Kidney epithelial cell (primary cell): ENCODE measurements around the gene IFIH1. TPM values are rescaled to one million over a fixed set of nuclear protein-coding genes. Genes with fewer than 3 reads are reported as not detected.
A peak's percentile ranks its signal among the peaks of the same experiment; 100 is the strongest.

Experiments
- DNase-seq: peaks from one replicate; pipeline ENCODE4 v3.0.0-alpha.2; 2010; ENCODE audit warnings: low read depth
- H3K27me3 ChIP-seq: 2 replicates; pipeline ENCODE4 v1.6.0; 2011; ENCODE audit warnings: low read length; ENCODE audit not compliant: control insufficient read depth, insufficient read depth
- H3K36me3 ChIP-seq: 2 replicates; pipeline ENCODE4 v1.5.1; 2011; ENCODE audit warnings: low read length; ENCODE audit not compliant: control insufficient read depth, insufficient read depth
- H3K4me3 ChIP-seq: 2 replicates; pipeline ENCODE4 v1.5.1; 2011; ENCODE audit warnings: low read depth, mild to moderate bottlenecking, control low read depth, low read length
- total RNA-seq: library from RNA; depleted of rRNA; stranded (reverse); fragments of >200 nt; gene quantifications from 2 replicates; pipeline ENCODE4 v1.2.3, GENCODE V29; 2015
- TF ChIP-seq, protein P1 (sequence below): IDR thresholded peaks from 2 replicates; pipeline ENCODE4 v1.5.1; 2011; ENCODE audit warnings: mild to moderate bottlenecking, moderate library complexity, low read length, control low read depth, inconsistent platforms; ENCODE audit not compliant: insufficient read depth, poor library complexity, severe bottlenecking

Gene IFIH1
- total RNA-seq, 1 donor from 2014 or later, result 25.8 TPM

DNA sequence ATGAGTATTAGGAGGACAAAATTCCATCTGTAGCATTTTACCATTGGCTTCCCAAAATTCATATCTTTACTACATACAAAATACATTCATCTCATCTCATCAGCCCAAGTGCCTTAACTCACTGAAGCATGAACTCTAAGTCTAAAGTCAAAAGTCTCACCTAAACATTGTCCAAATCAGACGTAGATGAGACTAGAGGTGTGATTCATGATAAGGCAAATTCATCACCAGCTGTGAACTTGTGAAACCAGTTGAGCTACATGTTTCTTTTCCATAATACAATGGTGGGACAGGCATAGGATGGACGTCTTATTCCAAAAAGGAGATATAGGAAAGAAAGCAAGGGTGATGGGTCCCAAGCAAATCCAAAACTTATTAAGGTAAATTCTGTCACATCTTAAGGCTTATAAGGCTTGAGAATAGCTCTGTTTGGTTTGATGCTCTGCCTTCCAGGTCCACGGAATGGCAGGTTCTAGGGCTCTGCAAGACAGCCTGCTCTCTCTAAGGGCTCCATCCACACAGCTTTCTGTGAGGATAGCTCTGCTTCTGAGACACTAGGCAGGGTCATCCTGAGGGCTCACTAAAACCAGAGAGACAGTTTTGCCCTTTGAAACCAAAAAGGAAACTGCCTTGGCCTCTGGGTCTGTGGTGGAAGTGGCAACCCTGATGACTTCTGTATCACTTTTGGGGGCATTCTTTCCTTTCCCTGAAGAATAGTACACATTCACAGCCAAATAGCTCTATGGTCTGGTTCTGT is 9.6 kb downstream of the IFIH1 start:
- H3K36me3 ChIP-seq, result no peaks in the 10 kb centered on the region
- no peak overlapping the region for H3K4me3 ChIP-seq
- DNase-seq, result no peak
- TF ChIP-seq, protein P1, sequence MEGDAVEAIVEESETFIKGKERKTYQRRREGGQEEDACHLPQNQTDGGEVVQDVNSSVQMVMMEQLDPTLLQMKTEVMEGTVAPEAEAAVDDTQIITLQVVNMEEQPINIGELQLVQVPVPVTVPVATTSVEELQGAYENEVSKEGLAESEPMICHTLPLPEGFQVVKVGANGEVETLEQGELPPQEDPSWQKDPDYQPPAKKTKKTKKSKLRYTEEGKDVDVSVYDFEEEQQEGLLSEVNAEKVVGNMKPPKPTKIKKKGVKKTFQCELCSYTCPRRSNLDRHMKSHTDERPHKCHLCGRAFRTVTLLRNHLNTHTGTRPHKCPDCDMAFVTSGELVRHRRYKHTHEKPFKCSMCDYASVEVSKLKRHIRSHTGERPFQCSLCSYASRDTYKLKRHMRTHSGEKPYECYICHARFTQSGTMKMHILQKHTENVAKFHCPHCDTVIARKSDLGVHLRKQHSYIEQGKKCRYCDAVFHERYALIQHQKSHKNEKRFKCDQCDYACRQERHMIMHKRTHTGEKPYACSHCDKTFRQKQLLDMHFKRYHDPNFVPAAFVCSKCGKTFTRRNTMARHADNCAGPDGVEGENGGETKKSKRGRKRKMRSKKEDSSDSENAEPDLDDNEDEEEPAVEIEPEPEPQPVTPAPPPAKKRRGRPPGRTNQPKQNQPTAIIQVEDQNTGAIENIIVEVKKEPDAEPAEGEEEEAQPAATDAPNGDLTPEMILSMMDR, result no peak
- H3K27me3 ChIP-seq, result no peaks in the 10 kb centered on the region

- no peaks in the 10 kb centered on the region for H3K27me3 ChIP-seq
- no peaks in the 10 kb centered on the region for H3K36me3 ChIP-seq
- TF ChIP-seq, protein P1, result no peak
- no peak for DNase-seq
- no peak overlapping the region for H3K4me3 ChIP-seq
Observed at GRCh38 chr2:162305901-162306300, 12.6 kb downstream of the IFIH1 start.

GRCh38 chr2:162301877-162302276 is 16.6 kb downstream of the IFIH1 start:
- no peak overlapping the region for H3K4me3 ChIP-seq
- no peaks in the 10 kb centered on the region for H3K27me3 ChIP-seq
- H3K36me3 ChIP-seq, result no peaks in the 10 kb centered on the region
- no peak for DNase-seq
- TF ChIP-seq, protein P1, result no peak

DNA sequence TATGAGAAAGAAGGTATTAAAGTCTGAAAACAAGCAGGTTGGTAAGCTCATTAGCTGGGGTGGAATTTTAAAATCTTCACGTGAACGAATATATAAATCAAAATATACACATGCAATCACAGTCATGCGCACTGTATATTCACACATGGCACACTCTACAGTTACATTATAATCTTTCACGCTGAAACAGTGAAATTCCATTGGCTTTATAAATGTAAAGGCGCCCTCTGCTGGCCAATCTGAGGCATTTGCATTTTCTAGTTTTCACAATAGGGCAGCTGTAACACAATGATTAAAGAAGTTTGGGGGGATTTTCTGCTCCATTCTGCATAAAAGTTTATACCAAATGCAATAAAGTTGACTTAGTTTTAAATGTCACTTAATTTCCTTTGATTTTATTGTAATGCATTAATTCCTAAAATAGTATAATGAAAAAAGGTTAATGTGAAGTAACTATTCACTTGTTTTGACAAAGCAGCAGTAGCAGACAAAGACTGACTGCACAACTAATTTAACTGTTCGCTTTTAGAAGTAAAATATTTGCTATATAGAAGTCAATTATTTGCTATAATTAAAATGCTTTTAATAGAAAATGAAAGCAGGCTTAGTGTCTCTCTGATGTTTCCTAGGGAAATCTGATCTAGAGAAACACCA is 17.2 kb downstream of the IFIH1 start:
- TF ChIP-seq, protein P1, result peak; percentile 75
- no peak for DNase-seq
- no peaks in the 10 kb centered on the region for H3K27me3 ChIP-seq
- no peaks in the 10 kb centered on the region for H3K36me3 ChIP-seq
- H3K4me3 ChIP-seq, result no peak overlapping the region

- Histone ChIP-seq H3K36me3 (no peaks in the 10 kb centered on the region), H3K27me3 (no peaks in the 10 kb centered on the region), H3K4me3 (no peak overlapping the region)
- TF ChIP-seq, protein P1, result no peak
- DNase-seq, result no peak
Observed at GRCh38 chr2:162300266-162300665, 18.2 kb downstream of the IFIH1 start.
